GM18861 (cell line): ENCODE data around the gene PSMB2.

Source experiments
- ATAC-seq: cut with Tn5 transposase; IDR thresholded peaks from one replicate; pipeline ENCODE4 v1.9.1; 2021; ENCODE audit not compliant: unreplicated experiment

PSMB2 gene

DNA sequence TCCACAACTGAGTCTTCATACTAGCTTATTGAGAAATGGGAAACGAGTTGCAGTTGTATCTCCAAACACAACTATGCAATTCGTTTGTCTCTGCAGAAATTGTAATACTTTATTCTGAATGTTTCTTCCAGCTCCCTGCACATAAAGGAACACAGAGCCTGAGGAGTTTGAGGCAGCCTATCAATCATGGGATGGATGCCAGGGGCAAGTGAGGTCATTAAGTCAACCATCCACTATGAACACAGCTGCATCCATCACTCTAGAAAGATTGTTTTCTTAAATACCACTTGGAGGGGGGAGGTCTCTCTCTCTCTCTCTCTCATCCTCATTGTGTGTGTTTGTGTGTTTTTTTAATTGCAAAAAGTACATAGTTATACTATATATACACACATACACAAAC, 2.9 kb upstream of the PSMB2 start:
- no peak for ATAC-seq

DNA sequence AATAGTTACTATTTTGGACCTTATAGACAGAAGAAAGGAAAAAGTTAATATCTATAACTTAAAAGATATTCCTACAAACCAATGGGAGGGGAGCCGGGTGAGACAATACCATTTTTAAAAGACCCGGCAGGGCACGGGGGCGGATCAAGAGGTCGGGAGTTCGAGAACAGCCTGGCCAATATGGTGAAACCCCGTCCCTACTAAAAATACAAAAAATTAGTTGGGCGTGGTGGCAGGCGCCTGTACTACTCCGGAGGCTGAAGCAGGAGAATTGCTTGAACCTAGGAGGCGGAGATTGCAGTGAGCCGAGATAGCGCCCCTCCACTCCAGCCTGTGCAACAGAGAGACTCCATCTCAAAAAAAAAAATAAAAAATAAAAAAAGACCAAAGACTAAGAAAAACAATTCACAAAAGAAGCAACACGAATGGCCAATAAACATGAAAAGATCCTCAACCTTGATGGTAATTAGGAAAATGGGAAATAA, 1.2 kb upstream of the PSMB2 start:
- no peak for ATAC-seq

DNA sequence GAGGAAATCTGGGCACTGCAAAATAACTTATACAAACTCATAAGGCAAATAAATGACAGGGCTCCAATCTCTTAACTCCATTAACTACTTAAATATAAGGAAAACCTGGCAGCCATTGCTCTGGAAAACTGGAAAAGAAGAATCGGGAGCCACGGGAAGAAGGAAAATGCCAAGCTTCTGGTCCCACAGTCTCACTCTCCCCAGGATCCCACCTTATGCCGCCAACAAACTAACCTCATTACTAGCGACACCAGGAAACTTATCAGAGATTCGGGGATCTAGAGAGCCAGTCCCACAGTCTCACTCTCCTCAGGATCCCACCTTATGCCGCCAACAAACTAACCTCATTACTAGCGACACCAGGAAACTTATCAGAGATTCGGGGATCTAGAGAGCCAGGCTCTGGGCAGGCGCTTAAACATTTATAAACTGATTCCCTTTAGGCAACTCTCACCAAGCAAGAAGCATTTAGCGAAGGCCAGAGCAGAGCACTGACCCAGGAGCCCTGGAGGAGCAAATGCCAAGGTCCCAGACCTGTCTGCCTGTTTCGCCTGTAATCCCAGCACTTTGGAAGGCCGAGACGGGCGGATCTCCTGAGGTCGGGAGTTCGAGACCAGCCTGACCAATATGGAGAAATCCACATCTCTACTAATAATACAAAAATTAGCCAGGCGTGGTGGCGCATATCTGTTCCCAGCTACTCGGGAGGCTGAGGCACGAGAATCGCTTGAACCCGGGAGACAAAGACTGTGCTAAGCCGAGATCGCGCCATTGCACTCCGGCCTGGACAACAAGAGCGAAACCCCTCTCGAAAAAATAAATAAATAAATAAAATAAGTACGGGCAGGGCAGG, 720 bp downstream of the PSMB2 start:
- ATAC-seq, result no peak

DNA sequence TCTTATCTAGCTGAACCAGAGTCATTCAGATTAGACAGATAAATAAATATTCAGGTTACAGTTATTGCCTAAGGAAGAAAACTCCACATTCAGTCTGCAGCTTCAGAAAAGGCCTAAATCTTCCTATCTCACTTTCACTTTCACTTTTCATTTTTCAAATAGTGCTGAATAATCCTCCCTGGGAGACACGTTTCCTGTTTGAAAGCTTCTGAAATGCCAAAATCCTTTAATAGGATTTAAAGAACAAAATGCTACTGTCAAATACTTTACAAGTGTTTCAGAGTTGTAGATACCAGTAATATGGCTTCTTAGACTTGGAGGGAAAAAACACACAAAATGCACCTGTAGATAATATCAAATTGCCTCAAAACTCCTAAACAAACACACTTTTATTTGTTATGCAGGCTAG, 3.9 kb downstream of the PSMB2 start:
- no peak for ATAC-seq

DNA sequence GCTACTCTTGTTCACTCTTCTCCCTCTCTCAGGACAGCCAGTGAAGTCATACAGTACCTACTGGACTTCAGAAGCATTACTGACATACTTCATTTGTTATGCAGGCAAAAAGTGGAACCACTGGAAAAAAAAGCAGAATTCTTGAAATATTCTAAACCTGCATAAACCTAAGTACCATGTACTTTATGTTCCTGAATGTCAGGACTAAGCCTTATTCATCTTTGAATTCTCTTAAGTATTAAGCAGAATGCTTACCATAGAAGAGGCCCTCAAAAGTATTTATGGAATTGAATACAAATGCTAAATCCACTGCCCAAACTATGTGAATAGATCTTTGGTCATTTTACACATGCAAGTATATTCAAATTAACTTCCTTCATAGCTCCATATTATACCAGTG, 7.8 kb downstream of the PSMB2 start:
- no peak for ATAC-seq

DNA sequence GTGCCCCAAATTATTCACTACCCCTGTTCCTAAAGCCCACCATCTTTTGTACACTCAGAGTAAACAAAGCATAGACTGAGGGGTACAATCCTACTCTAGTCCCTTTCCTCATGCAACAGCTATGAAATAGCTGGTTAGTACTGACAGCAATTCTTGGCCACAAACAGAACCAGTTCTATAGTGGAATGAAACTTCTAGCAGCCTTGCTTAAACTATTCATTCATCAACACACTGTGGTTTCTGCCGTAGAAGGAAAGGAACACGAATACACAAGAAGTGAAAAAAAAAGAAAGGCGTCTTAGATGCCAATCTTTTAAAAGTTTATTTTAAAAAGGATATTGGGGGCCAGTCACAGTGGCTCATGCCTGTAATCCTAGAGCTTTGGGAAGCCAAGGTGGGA, 9.9 kb downstream of the PSMB2 start:
- ATAC-seq, result no peak

DNA sequence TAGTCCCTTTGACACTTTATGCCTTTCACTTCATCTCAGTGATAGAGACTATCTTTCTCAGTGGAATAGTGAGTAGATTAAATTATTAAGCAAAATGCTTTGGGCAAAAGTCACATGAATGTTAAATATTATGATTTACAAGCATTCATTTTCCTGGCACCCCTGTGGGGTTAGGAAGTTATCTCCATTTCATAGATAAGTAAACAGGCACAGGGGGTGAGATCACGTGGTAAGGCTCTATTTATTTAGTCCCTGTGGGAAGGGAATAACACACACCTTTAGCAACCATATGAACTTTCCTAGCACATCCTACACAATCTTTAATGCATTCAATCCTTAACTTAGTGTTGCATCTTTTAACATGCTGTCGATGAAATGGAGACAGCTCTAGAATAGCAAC, 12.3 kb downstream of the PSMB2 start:
- no peak for ATAC-seq

DNA sequence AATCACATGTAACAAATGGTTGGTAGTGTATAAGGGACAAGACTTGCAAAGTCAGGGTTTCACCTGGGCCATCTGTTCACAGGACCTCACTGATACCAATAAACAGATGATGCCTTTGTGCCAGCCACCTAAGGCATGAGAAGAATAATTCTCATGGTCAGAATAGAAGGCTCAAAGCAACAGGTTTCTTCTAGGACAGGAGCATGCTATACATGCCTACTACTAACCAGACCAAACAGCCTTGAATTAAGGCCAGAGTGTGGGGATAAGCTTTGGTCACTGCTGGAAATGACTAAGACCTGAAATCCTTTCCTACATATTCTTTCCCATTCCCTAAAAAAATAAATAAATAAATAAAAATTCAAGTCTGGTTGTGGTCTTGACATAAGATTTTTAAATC, 17.5 kb downstream of the PSMB2 start:
- ATAC-seq, result no peak

DNA sequence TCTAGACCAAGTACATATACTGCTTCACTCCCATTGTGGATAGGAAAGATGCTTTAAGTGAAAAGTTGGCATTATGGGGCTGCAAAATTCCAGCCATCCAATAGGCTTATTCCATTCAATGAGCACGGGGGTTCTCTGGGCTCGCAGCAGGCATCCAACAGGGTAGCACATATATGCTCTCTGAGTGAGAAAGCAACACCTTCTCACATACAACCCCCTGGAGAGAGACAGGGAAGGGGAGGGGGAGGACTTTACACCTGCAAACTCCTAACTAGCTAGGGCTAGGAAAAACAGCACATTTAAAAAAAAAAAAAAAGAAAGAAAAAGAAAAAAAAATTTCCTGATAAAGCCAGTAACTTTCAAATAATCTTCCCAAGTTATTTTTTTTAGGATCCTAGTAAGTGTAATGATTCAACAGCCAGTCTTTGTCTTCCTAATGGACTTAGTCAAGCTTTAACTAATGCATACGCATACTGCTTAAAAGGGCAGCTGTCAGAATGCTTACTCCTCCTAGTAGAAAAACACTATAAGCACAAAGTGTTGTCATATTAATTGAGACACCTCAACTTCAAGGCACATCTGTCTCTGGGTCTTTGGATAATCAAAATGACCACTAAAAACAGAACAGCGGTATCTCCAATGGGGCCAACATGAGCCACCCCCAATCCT, 18.7 kb downstream of the PSMB2 start:
- ATAC-seq, result no peak

DNA sequence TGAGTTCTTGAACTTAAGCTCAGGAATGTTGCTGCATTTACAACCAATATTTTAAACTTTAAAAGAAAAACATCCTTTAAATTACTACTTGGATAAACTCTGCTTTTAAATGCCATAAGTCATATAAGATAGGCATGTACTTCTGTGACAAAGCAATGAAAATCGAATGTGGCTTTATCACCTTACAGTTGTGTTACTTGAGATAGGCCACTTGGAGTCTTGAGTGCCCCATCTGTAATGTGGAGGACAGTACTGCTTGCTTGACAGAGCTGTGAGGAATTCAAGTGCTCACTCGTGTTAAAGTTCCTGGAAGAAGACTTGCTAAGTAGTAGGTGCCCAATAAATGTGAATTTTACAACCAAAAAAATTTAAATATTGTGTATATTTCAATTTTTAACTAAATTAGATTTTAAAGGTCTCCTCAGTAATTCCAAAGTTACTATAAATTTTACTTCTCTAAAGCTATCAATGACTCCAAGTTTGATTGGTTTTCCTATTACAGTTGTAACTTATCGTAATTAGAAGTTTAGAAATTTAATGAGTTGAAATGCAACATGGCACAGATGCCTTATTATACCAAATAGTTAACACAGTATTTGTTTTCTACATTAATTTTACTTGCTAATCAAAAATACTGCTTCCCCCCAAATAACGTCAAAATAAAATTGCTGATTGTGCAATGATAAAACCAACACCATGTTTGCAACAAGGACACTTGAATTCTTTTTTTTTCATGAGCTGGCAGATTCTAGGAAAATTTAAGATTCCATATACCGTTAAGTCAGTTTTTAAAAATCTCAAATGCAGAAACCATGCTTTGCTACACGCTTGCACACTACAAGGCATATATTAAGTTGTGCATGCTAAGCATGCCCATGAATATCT, 21.8 kb downstream of the PSMB2 start:
- no peak for ATAC-seq

DNA sequence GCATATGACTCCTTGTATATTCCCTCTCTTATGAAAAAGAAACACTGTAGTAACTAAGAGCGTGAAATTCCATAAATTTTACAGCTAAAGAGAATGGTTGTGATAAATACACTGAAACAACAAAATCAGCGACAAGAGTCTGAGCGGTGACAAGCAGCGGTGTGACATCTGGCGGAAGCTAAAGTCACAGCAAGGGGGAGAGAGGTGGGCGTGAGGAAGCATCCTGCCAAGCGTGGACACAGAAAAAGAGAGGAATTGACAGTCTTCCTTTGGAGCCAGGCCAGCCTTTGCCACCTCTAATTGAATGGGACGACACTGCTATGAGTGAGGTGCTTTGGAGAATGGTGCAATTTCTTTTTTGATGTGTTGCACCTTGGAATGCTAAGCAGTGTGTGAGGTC, 25.9 kb downstream of the PSMB2 start:
- ATAC-seq, result no peak

DNA sequence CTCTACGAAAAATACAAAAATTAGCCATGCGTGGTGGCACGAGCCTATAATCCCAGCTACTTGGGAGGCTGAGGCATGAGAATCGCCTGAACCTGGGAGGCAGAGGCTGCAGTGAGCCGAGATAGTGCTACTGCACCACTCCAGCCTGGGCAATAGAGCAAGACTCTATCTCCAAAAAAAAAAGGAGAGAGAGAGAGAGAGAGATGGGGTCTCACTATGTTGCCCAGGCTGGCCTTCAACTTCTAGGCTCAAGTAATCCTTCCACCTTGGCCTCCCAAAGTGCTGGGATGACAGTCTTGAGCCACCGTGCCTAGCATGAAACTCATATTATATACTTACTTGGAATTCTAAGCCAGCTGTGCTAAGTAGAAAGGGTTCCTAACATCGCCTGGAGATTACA, 29.7 kb downstream of the PSMB2 start:
- ATAC-seq, result no peak

DNA sequence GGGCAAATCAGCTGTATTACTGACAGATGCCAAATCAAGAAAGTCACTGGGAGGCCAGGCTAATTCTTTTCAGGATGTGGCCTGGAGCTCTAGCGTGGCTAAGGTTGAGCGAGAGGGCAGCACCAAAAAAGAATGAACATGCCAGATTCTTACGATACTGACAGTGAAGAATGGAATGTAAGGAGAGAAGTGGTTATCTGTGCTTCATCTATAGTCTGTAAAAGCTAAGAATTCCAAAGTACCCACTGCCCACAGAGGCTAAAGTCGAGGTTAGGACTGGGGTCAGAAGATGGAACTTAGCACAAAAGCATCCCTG, 35.5 kb downstream of the PSMB2 start:
- no peak for ATAC-seq

DNA sequence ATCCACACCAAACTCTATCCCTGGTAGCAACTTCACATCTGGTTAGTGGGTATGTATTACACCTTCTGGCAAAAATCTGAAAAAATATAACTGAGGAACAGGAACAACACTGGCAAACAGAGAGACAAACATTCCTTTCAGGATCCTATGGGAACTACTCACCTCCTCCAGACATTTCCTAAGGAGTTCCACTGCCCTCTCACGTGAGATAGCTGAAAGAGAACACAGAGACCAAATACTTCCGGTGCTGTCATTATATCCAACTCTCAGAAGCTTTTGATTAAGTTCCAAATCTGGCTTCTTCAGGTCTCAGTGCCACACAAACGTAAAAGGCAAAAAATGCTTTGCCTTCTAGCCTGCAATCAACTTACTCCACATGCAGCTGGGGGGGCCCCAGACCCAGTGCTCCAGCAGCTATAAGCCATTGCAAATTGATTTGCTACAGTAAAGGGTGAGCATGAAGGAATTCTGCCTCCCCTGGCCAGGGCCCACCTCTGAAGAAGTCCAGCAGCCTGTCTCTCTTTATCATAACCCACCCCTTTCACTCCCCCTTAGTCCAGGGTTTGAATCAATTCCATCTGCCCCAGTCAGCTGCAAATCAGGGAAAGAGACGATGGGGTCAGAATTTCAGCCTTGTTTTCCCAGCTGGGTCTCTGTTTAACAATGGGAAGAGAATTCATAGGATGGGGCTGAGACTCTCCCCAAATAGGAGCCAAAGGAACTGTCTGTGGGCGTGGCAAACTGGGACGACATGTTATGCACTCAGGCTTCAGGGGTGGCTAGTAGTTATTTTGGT, 36.1 kb downstream of the PSMB2 start:
- no peak for ATAC-seq

DNA sequence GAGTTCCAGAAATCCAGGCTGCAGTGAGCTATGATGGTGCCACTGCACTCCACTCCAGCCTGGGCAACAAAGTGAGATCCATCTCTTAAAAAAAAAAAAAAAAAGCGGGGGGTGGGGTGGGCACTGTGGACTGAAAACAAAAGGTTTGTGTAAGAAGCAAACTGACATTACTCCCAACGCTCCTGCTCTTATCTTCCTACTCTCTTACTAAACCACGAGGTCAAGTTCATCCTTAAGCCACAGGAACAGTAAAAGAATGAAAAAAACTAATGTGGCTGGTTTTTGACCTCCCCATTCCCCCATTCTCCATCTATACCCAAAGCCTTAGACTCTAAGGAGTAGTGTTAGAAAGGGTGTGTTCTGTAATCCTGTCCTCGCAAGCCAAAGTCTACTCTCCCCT, 37.4 kb downstream of the PSMB2 start:
- ATAC-seq, result no peak

DNA sequence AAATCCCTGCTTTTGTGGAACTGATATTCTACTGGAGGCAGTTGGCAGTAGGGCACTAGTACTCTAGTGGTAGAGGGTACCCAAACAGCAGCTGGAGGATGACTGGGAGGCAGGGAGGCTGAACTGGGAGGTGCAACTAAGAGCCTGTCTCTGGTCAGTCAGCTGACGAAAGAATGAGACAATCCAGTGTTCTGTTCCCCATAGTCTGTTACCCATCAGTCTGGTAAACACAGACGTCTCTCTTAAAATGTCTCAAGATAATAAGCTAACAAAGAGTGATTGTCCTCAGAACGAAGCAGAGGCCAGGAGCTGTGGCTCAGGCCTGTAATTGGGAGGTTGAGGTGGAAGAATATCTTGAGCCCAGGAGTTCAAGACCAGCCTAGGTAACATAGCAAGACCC, 37.9 kb downstream of the PSMB2 start:
- no peak for ATAC-seq

DNA sequence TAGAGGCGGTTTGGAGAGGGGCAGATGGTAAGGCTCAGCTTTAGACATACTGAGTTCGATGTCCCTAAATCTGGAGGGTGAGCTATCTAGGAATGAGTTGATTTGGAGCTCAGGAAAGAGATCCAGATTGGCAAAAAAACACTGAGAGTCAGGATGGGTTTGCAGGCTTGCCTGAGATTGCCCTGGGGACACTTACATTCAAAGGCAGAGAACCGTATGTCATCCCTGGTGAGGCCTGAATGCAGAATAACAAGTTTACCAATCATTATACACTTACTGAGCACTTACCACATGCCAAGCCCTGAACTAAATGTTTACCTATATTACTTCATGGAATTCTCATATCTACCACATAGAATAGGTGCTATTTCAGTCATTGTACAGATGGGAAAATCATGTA, 40.7 kb downstream of the PSMB2 start:
- ATAC-seq, result no peak

DNA sequence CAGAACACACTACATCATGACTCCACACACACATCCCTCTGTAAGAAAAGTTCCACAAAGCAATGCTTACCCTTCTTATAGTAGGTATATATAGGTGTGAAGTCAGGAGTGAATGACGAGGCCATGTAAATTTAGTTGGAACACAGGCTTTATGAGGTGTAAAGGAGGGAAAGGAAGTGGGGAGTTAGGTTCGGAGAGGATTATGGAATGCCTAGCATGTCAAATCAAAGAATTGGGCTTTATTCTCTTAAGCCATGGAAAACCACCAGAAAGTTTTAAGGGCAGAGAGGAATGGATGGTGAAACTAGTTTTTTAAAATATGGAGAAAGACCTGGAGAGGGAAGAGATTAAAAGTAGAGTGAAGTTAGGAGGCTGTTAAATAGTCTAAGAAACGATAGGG, 41.9 kb downstream of the PSMB2 start:
- no peak for ATAC-seq

DNA sequence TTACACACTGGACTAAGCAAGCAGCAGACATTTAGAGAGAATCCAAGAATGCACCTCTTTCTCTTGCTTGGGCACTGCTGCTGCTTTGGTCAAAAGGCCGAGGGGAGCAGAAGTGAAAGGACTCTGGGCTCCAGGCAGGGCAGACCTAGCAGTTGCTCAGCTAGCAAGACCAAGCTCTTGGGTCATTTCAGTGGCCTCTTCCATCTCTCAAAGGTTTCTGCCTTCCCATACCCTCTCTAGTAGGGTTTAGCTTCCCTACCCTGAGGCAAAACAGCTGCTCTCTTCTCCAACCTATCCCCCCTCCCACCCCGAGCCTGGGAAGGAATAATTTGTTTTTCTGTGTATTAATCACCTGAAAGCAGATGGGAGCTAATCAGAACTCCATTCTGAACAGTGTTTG, 42.4 kb downstream of the PSMB2 start:
- ATAC-seq, result no peak

DNA sequence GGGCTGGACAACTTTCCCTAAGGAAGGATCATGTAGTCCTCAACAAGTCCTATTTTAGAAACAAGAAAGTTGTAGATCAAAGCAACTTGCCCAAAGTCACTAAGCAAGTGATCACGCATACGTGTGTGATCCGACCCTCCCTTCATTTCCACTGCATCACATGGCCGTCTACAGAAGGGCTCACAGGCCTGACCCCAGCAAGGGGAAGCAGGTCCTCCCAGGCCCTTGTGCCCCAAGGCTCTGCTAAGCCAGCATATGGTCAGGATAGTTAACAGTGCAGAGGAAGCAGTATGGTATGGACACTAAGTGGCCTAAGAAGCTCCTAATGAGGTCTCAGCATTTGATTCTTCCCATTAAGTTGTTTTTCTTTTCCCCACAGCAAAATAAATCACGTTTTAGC, 43.5 kb downstream of the PSMB2 start:
- no peak for ATAC-seq

DNA sequence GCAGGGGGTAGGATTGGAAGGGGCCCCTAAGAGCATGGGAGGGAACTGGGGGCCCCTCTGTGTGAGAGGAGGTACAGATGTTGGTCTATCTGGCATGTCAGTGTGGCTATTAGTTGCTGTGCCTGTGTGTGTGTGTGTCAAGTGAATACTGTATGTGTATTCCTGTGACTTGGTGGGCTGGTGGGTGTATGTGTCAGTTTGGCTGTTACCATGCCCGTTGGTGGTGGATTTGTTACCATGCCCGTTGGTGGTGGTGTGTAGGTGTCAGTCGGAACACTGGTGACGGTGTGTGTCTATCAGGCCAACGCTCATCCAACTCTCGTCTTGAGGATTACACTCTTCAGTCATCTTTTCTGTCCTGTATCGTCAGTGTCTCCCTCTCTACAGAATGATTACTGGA, 45.6 kb downstream of the PSMB2 start:
- ATAC-seq, result no peak
